Small intestine (tissue), 16 donors: Measurements from ENCODE around the gene EPPIN. TPM values are rescaled to one million over a fixed set of nuclear protein-coding genes. Genes with fewer than 3 reads are reported as not detected.
A peak's percentile ranks its signal among the peaks of the same experiment; 100 is the strongest.
"Not testable (repeated sequence)": the region's sequence is repeated elsewhere in the genome, so short reads cannot be mapped to it uniquely, and the experiment has no call there.

ENCODE experiments used
- DNase-seq, 2 donors: peaks; one replicate each; pipeline versions ENCODE4 v3.0.0 to v3.0.0-alpha.2; 2013
- FAIRE-seq: peaks from 2 replicates; lab custom pipeline; 2012; peaks lifted over from hg19 to GRCh38; lab: Jason Lieb, UNC
- H3K27ac ChIP-seq, 3 donors: one replicate each; pipeline ENCODE4 v1.5.1; 2013; ENCODE audit warnings: low read length in 2 of 3, mild to moderate bottlenecking in 2 of 3, control low read depth in 1 of 3, inconsistent platforms in 1 of 3, low read depth in 1 of 3, moderate library complexity in 1 of 3
- H3K27me3 ChIP-seq, 3 donors: one replicate each; pipeline ENCODE4 v1.6.1; 2013; ENCODE audit warnings: low read length in 3 of 3, inconsistent platforms in 1 of 3; ENCODE audit not compliant: control insufficient read depth in 3 of 3, insufficient read depth in 3 of 3
- H3K36me3 ChIP-seq, 3 donors: one replicate each; pipeline ENCODE4 v1.6.1; 2013; ENCODE audit warnings: low read length in 3 of 3, inconsistent platforms in 1 of 3, low read depth in 1 of 3, mild to moderate bottlenecking in 1 of 3, moderate library complexity in 1 of 3; ENCODE audit not compliant: control insufficient read depth in 3 of 3, insufficient read depth in 2 of 3
- H3K4me1 ChIP-seq, 3 donors: one replicate each; pipeline ENCODE4 v1.6.1; 2013; ENCODE audit warnings: low read length in 2 of 3, inconsistent platforms in 1 of 3, low read depth in 1 of 3, mild to moderate bottlenecking in 1 of 3, moderate library complexity in 1 of 3; ENCODE audit not compliant: control insufficient read depth in 3 of 3, insufficient read depth in 2 of 3
- H3K4me3 ChIP-seq, 3 donors: one replicate each; pipeline ENCODE4 v1.5.1; 2013; ENCODE audit warnings: low read length in 3 of 3, control low read depth in 1 of 3, inconsistent platforms in 1 of 3, low read depth in 1 of 3, mild to moderate bottlenecking in 1 of 3, moderate library complexity in 1 of 3
- H3K9me3 ChIP-seq, 2 donors: one replicate each; pipeline ENCODE4 v1.6.1; 2013; ENCODE audit warnings: low read depth in 1 of 2, low read length in 1 of 2; ENCODE audit not compliant: control insufficient read depth in 2 of 2, insufficient read depth in 1 of 2
- WGBS, 3 donors: extraction: QIAGEN DNeasy Blood & Tissue Kit; methylation state at CpG; one replicate each; pipeline ENCODE4 v1.1.7; 2013; 5-methylcytosine and 5-hydroxymethylcytosine counted together
- long read RNA-seq, 10 donors: transcript quantifications; one replicate each; lab custom pipeline, GENCODE V29; 2026
- polyA plus RNA-seq, 4 donors: library from polyadenylated mRNA; stranded (reverse) in 3 of 4; unstranded in 1 of 4; fragments of 200-250 nt in 3 of 4; fragments of 120-200 nt in 1 of 4; gene quantifications; one replicate each; pipeline versions ENCODE4 v1.2.1 to v1.2.3, GENCODE V29; 2013
- donor health status: healthy with polysubstance abuse.
- donor health status: control.
- donor health status: control.
- donor health status: Bipolar disorder and iron deficiency.
- donor health status: healthy.

EPPIN gene
- polyA plus RNA-seq = not detected
- long read RNA-seq, donor 1 = 0 reads
- long read RNA-seq, donor 2 = 0 reads
- long read RNA-seq, donor 3 = 0 reads
- long read RNA-seq, donor 4 = 0 reads
- long read RNA-seq, donor 5 = 0 reads
- long read RNA-seq, donor 6 = 0 reads
- long read RNA-seq, donor 7 = 0 reads
- long read RNA-seq, donor 8 = 0 reads
- long read RNA-seq, donor 9 = 0 reads
- long read RNA-seq, donor 10 = 0 reads

DNA sequence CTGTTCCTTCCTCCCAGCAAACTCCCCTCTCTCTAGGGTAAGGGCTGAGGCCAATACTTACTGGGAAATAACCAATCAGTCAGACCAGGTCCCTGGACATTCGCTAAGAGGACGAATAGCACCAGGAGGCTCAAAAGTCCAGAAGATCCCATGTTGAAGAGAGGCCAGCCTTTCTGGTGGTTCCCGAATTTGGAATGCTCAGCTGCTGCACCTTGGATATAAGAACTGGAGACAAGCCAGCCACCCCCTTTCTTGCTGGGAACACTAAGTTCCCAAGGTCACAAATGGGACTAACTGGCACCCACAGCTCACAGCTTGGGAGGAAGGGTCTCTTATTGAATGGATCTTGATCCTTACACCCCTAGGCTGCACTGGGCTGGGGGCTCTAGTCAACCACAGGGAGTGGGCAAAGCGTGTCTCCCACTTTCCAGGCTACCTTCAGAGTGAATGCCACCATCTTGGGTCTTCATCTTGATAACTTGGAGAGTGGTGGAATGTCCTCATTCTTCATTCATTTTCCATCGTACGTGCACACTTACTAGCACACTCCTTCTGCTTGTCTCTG is at the start of gene EPPIN:
EPPIN (minus strand) TSS at position 196 of the 565 bp plus-strand sequence; CDS start at position 152, 44 bp downstream.
- Histone ChIP-seq H3K4me1 (no peaks in the 10 kb centered on the region), H3K4me3 (no peak within 1 kb of the TSS), H3K36me3 (no peaks in the 10 kb centered on the region), H3K9me3 (no peaks in the 10 kb centered on the region), H3K27me3 (peaks cover 0 to 6% (median 5%) of the 10 kb centered on the region in 3 donors), H3K27ac (no peak within 1 kb of the TSS)
- FAIRE-seq = no peak
- no peak for DNase-seq
- 84 to 85% (median 84%) methylated on average over 6 of the region's 6 CpGs for WGBS, 3 donors

DNA sequence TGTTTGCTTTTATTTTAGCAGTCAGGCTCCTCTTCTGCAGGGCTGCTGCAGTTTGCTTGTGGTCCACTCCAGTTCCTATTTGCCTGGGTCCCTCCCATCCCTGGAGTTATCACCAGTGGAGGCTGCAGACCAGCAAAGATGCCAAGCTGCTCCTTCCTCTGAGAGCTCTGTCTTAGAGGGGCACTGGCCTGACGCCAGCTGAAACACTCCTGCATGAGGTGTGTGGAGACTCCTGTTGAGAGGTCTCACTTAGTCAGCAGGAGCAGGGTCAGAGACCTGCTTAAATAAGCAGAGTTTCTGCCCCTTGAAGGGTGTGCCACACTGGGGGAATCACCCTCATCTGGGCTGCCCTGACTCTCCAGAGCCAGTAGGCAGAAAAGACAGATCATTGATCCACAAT is 48.0 kb upstream of the EPPIN start:
- no peaks in the 10 kb centered on the region for H3K9me3 ChIP-seq
- FAIRE-seq (no peak), DNase-seq (no peak)
- H3K27me3 ChIP-seq = peaks cover 0 to 2% (median 0%) of the 10 kb centered on the region in 3 donors
- no peak overlapping the region for H3K4me3 ChIP-seq
- H3K27ac ChIP-seq = no peak overlapping the region
- H3K4me1 ChIP-seq = no peaks in the 10 kb centered on the region
- WGBS, 3 donors = 47 to 69% (median 52%) methylated on average over 1 of the region's 1 CpG
- H3K36me3 ChIP-seq = no peaks in the 10 kb centered on the region

- FAIRE-seq (no peak), DNase-seq (no peak)
- peaks cover 0 to 1% (median 0%) of the 10 kb centered on the region in 3 donors for H3K27me3 ChIP-seq
- no peaks in the 10 kb centered on the region for H3K36me3 ChIP-seq
- no peaks in the 10 kb centered on the region for H3K4me1 ChIP-seq
- WGBS, 3 donors = 39 to 94% (median 45%) methylated on average over 1 of the region's 1 CpG
- no peak overlapping the region for H3K27ac ChIP-seq
- H3K9me3 ChIP-seq = no peaks in the 10 kb centered on the region
- no peak overlapping the region for H3K4me3 ChIP-seq
Observed at GRCh38 chr20:45593498-45593897, 46.3 kb upstream of the EPPIN start.

GRCh38 chr20:45592574-45593189 is 45.5 kb upstream of the EPPIN start:
- Histone ChIP-seq H3K36me3 (no peaks in the 10 kb centered on the region), H3K4me1 (no peaks in the 10 kb centered on the region), H3K9me3 (no peaks in the 10 kb centered on the region), H3K27ac (no peak overlapping the region), H3K4me3 (no peak overlapping the region), H3K27me3 (no peaks in the 10 kb centered on the region)
- DNase-seq (peak; percentile 46 to 55), FAIRE-seq (no peak)
- WGBS, 3 donors = 39 to 55% (median 49%) methylated on average over 5 of the region's 5 CpGs

DNA sequence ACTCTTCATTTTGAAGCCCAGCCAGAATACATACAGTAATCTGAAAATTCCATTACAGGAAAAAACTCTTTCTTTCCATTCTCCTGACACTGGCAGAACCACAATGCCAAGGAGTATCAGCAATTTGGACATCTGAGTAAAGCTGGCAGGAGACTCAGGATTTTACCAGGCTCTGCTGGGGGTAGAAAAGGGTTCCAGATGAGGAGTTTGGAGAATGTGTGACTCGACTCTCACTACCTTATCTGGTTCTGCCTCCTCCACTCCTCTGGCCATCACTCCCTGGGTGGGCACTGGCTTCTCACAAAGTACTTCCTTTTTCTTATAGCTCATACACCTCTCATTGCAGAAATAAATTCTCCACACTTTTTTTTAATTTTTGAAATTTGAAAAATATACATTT is 42.5 kb upstream of the EPPIN start:
- Histone ChIP-seq H3K36me3 (no peaks in the 10 kb centered on the region), H3K9me3 (no peaks in the 10 kb centered on the region), H3K4me3 (no peak overlapping the region), H3K4me1 (no peaks in the 10 kb centered on the region), H3K27ac (no peak overlapping the region), H3K27me3 (no peaks in the 10 kb centered on the region)
- 14 to 38% (median 33%) methylated on average over 1 of the region's 1 CpG for WGBS, 3 donors
- DNase-seq = no peak
- FAIRE-seq = no peak

DNA sequence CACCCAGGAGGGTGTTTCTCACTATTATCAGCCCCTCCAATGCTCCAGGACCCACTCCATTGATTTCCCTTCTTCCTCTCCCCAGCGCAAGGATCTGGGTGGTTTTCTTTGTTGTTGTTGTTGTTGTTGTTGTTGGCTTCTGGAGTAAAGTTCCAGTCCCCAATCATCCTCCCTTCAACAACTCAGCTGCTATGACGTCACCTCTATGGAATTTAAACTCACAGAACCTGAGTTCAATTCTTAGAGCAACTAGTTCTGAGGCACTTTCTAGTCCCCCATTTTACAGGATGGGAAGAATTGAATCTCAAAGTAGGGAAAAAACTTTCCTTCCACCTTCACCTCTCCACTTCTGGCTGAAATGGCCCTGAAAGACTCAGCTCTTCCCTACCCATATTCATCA is 41.6 kb upstream of the EPPIN start:
- Histone ChIP-seq H3K36me3 (no peaks in the 10 kb centered on the region), H3K4me1 (no peaks in the 10 kb centered on the region), H3K4me3 (no peak overlapping the region), H3K27me3 (no peaks in the 10 kb centered on the region), H3K9me3 (no peaks in the 10 kb centered on the region), H3K27ac (no peak overlapping the region)
- no peak for FAIRE-seq
- WGBS, 3 donors = 63 to 80% (median 72%) methylated on average over 2 of the region's 2 CpGs
- DNase-seq = no peak

DNA sequence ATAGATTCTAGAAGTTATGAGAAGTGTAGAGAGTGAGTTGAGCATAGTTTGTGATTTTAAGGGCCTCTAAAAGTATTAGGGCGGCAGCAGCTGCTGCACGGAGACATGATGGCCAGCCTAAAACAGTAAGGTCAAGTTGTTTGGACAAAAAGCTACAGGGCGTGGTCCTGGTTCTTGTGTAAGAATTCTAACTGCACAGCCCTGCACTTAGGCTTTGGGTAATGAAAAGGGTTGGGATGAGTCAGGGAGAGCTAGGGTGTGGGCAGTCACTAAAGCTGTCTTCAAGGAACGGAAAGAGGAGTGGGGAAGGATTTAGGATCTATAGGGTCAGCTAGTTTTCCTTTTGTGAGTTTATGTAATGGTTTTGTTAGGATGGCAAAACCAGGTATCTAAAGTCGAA is 38.8 kb upstream of the EPPIN start:
- not testable (repeated sequence) for H3K27me3 ChIP-seq, DNase-seq, H3K27ac ChIP-seq, H3K4me1 ChIP-seq, FAIRE-seq, H3K4me3 ChIP-seq, H3K36me3 ChIP-seq, H3K9me3 ChIP-seq
- WGBS, 3 donors = 78 to 92% (median 84%) methylated on average over 5 of the region's 5 CpGs

DNA sequence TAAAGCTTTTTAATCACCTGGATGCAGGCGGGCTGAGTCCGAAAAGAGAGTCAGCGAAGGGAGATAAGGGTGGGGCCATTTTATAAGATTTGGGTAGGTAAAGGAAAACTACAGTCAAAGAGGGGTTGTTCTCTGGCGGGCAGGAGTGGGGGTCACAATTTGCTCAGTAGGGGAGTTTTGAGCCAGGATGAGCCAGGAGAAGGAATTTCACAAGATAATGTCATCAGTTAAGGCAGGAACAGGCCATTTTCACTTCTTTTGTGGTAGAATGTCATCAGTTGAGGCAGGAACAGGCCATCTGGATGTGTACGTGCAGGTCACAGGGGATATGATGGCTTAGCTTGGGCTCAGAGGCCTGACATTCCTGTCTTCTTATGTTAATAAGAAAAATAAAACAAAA is 37.1 kb upstream of the EPPIN start:
- FAIRE-seq, H3K27ac ChIP-seq, H3K4me1 ChIP-seq, H3K36me3 ChIP-seq, H3K4me3 ChIP-seq, H3K9me3 ChIP-seq, DNase-seq, H3K27me3 ChIP-seq: not testable (repeated sequence)
- 91 to 92% (median 91%) methylated on average over 5 of the region's 5 CpGs for WGBS, 3 donors
